SU-DHL-6 (cell line): ENCODE results near the gene SOX30.
A peak's percentile ranks its signal among the peaks of the same experiment; 100 is the strongest.

ENCODE experiments used
- H2AFZ ChIP-seq: fragments of 200-600 bp; sonication (generic); 2 replicates; pipeline ENCODE4 v1.6.1; 2014; ENCODE audit warnings: low read depth, mild to moderate bottlenecking, moderate library complexity, mixed read lengths, antibody characterized with exemption, low read length; ENCODE audit not compliant: severe bottlenecking
- H3F3A ChIP-seq: fragments of 200-600 bp; shearing (Covaris generic); 2 replicates; pipeline ENCODE4 v1.6.0; 2016; ENCODE audit warnings: antibody characterized with exemption, mild to moderate bottlenecking; ENCODE audit not compliant: insufficient read depth
- H3K27ac ChIP-seq: fragments of 200-600 bp; sonication (generic); 2 replicates; pipeline ENCODE4 v1.5.1; 2016; ENCODE audit warnings: low read depth, mild to moderate bottlenecking, low read length, moderate library complexity, mixed read lengths
- H3K27me3 ChIP-seq: fragments of 200-600 bp; sonication (generic), shearing (Covaris generic); 2 replicates; pipeline ENCODE4 v1.6.0; 2014; ENCODE audit warnings: mild to moderate bottlenecking, low read length
- H3K36me3 ChIP-seq: fragments of 200-600 bp; sonication (generic); 2 replicates; pipeline ENCODE4 v1.6.1; 2014; ENCODE audit warnings: mild to moderate bottlenecking, low read length, mixed read lengths
- H3K4me2 ChIP-seq: fragments of 300-600, 200-600 bp; shearing (Covaris generic), sonication (generic); 2 replicates; pipeline ENCODE4 v1.6.0; 2014; ENCODE audit warnings: low read length, low read depth, mild to moderate bottlenecking; ENCODE audit not compliant: poor library complexity, severe bottlenecking
- H3K4me3 ChIP-seq: fragments of 200-600 bp; sonication (generic); 2 replicates; pipeline ENCODE4 v1.5.1; 2014; ENCODE audit warnings: antibody characterized with exemption, low read length, mild to moderate bottlenecking, mixed read lengths; ENCODE audit not compliant: insufficient read depth, poor library complexity, severe bottlenecking
- H3K79me2 ChIP-seq: fragments of 200-600 bp; sonication (generic); 2 replicates; pipeline ENCODE4 v1.6.1; 2014; ENCODE audit warnings: mild to moderate bottlenecking, low read length, moderate library complexity; ENCODE audit not compliant: insufficient read depth
- H3K9ac ChIP-seq: fragments of 200-600 bp; sonication (generic); 2 replicates; pipeline ENCODE4 v1.7.0; 2014; ENCODE audit warnings: mild to moderate bottlenecking, low read length
- H3K9me2 ChIP-seq: fragments of 200-600 bp; sonication (generic); replicated peaks from 2 replicates; pipeline ENCODE4 v1.6.1; 2014; ENCODE audit warnings: low read length; ENCODE audit not compliant: insufficient read depth
- H3K9me3 ChIP-seq: fragments of 200-600 bp; sonication (generic); 2 replicates; pipeline ENCODE4 v1.6.1; 2014; ENCODE audit warnings: low read length, mixed read lengths; ENCODE audit not compliant: insufficient read depth
- H4K20me1 ChIP-seq: fragments of 200-600 bp; sonication (generic); 2 replicates; pipeline ENCODE4 v1.6.1; 2014; ENCODE audit warnings: low read depth, mild to moderate bottlenecking, antibody characterized with exemption, low read length, moderate library complexity, mixed read lengths
- CTCF ChIP-seq: fragments of 200-600 bp; sonication (generic); IDR thresholded peaks from one replicate; pipeline ENCODE4 v1.5.1; 2017; ENCODE audit warnings: antibody characterized with exemption, mild to moderate bottlenecking, low read length, moderate library complexity; ENCODE audit not compliant: insufficient read depth, poor library complexity, severe bottlenecking
- EZH2phosphoT487 ChIP-seq: fragments of 200-600 bp; sonication (generic), shearing (Covaris generic); conservative IDR thresholded peaks from 2 replicates; pipeline ENCODE4 v1.6.1; 2018; ENCODE audit warnings: mild to moderate bottlenecking, antibody characterized with exemption, low read length, moderate library complexity, mixed read lengths

SOX30 gene

GRCh38 chr5:157657516-157657915, 5.3 kb upstream of the SOX30 start:
- H2AFZ ChIP-seq: no peak overlapping the region
- no peaks in the 10 kb centered on the region for H3K27me3 ChIP-seq
- no peak for TF ChIP-seq CTCF
- TF ChIP-seq EZH2phosphoT487: no peak
- H3K27ac ChIP-seq: no peak overlapping the region
- H4K20me1 ChIP-seq: no peaks in the 10 kb centered on the region
- H3K9me2 ChIP-seq: no peaks in the 10 kb centered on the region
- peaks cover 42% of the 10 kb centered on the region; the same call in 1 of the 2 replicates for H3K9me3 ChIP-seq
- H3K4me3 ChIP-seq: no peak overlapping the region
- H3F3A ChIP-seq: no peaks in the 10 kb centered on the region
- no peak overlapping the region for H3K4me2 ChIP-seq
- peaks cover 4% of the 10 kb centered on the region for H3K36me3 ChIP-seq
- H3K79me2 ChIP-seq: no peaks in the 10 kb centered on the region
- H3K9ac ChIP-seq: no peak overlapping the region

GRCh38 chr5:157651623-157652376, 438 bp downstream of the SOX30 start:
- peak overlapping the region; percentile 78 for H2AFZ ChIP-seq
- no peak overlapping the region for H3K27ac ChIP-seq
- peak overlapping the region; percentile 25 for H3K4me3 ChIP-seq
- TF ChIP-seq CTCF: peak; percentile 67
- no peak for TF ChIP-seq EZH2phosphoT487
- H3K79me2 ChIP-seq: no peaks in the 10 kb centered on the region
- H3K27me3 ChIP-seq: no peaks in the 10 kb centered on the region
- 0 out of 2 replicates have a peak, but pooled peaks cover 4% of the 10 kb centered on the region for H3K36me3 ChIP-seq
- H3K9me3 ChIP-seq: peaks cover 14% of the 10 kb centered on the region; the same call in 1 of the 2 replicates
- H3K9me2 ChIP-seq: no peaks in the 10 kb centered on the region
- H4K20me1 ChIP-seq: no peaks in the 10 kb centered on the region
- peaks cover 6% of the 10 kb centered on the region; the same call in 1 of the 2 replicates for H3F3A ChIP-seq
- peak overlapping the region; percentile 29; the same call in 1 of the 2 replicates for H3K9ac ChIP-seq
- H3K4me2 ChIP-seq: peak overlapping the region; percentile 44

GRCh38 chr5:157650991-157651611, 1.1 kb downstream of the SOX30 start:
- Histone ChIP-seq H3K9me2 (no peaks in the 10 kb centered on the region), H3K27me3 (no peaks in the 10 kb centered on the region), H3K79me2 (no peaks in the 10 kb centered on the region), H3K4me3 (no peak overlapping the region), H3F3A (peaks cover 6% of the 10 kb centered on the region; the same call in 1 of the 2 replicates), H3K4me2 (no peak overlapping the region), H3K27ac (no peak overlapping the region), H3K9me3 (peaks cover 7% of the 10 kb centered on the region; the same call in 1 of the 2 replicates), H2AFZ (peak overlapping the region; percentile 78), H4K20me1 (no peaks in the 10 kb centered on the region), H3K9ac (no peak overlapping the region), H3K36me3 (0 out of 2 replicates have a peak, but pooled peaks cover 4% of the 10 kb centered on the region)
- TF ChIP-seq CTCF (no peak), EZH2phosphoT487 (no peak)
